ENCODE data around the gene MUSK.

The MUSK gene

DNA sequence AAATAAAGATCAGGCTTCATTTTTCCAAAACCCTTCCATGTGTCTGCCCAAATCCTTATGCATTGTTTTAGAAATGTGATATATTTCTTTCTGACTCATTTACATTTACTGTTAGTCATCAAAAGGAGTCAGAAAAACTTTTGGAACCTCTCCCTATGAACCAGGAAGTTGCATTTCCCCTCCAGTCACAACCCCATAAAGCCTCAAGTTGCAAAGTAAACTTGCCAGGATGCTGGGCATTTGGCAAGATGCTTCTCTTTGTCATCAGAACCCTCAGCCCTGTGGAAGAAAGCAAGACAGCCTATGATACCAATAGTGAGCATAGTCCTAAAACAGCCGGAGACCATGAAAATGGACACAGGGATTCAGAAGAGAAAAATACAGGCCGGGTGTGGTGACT, 84.2 kb downstream of the MUSK start:
- peaks cover 2 to 33% of the 10 kb centered on the region in 2 donors for H3K9me3 Mint-ChIP-seq
- ATAC-seq (replicated peaks) (no peak), DNase-seq (no peak)
- no peak overlapping the region for H3K4me3 Mint-ChIP-seq
- no peaks in the 10 kb centered on the region for H3K27me3 Mint-ChIP-seq
- no peak overlapping the region for H3K27ac Mint-ChIP-seq
- no peaks in the 10 kb centered on the region for H3K36me3 Mint-ChIP-seq (ENCODE audit: insufficient read depth)
- no peaks in the 10 kb centered on the region for H3K4me1 Mint-ChIP-seq (ENCODE audit: low read depth in 2 of 2)

DNA sequence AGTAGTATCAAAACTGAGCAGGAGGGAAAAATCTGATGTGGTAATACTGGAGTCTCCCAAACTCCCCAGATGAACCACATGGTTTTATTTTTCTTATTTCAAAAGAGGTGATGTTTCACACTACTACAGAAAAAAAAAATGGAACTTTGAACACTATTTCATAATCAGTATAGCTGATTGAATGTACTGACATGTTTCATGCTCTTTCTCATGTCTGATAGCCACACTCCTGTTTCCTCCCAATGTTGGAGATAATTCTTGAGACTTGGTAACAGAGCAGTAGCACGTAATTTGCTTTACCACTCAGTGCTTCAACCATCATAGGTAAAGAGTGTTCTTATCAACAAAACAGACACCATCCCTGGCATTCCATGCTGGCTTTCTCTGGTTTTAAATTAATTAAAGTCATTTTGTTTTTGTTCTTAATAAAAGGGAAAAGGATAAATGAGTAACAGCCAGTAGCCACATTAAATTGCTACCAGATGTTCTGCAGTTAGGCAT, 85.2 kb downstream of the MUSK start:
- no peaks in the 10 kb centered on the region for H3K36me3 Mint-ChIP-seq (ENCODE audit: insufficient read depth)
- H3K9me3 Mint-ChIP-seq: peaks cover 7 to 31% of the 10 kb centered on the region in 2 donors
- ATAC-seq (replicated peaks) (no peak), DNase-seq (no peak)
- no peaks in the 10 kb centered on the region for H3K4me1 Mint-ChIP-seq (ENCODE audit: low read depth in 2 of 2)
- no peaks in the 10 kb centered on the region for H3K27me3 Mint-ChIP-seq
- no peak overlapping the region for H3K4me3 Mint-ChIP-seq
- no peak overlapping the region for H3K27ac Mint-ChIP-seq

DNA sequence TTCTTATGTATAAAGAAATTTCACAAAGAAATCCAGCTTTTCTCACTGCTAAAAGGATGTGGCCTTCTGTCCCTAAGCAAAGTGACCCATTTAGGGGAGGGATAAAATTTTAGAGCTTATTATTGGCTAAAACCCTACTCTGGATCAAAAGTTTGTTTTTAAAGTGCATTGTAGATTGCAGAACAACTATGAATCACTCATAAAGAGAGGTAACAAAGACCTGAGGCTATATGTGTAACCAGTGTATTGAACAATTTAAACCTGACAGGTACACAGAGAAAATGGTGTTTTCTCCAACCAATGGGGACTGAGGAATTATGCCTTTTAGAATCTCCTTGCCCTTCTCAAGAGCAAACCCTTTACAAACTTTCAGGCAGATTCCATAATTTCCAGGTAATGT, 86.6 kb downstream of the MUSK start:
- no peak for DNase-seq
- ATAC-seq (replicated peaks): no peak
- H3K27me3 Mint-ChIP-seq: no peaks in the 10 kb centered on the region
- H3K9me3 Mint-ChIP-seq: peaks cover 9 to 23% of the 10 kb centered on the region in 2 donors
- H3K36me3 Mint-ChIP-seq (ENCODE audit: insufficient read depth): no peaks in the 10 kb centered on the region
- H3K4me3 Mint-ChIP-seq: no peak overlapping the region
- H3K4me1 Mint-ChIP-seq (ENCODE audit: low read depth in 2 of 2): no peaks in the 10 kb centered on the region
- no peak overlapping the region for H3K27ac Mint-ChIP-seq

DNA sequence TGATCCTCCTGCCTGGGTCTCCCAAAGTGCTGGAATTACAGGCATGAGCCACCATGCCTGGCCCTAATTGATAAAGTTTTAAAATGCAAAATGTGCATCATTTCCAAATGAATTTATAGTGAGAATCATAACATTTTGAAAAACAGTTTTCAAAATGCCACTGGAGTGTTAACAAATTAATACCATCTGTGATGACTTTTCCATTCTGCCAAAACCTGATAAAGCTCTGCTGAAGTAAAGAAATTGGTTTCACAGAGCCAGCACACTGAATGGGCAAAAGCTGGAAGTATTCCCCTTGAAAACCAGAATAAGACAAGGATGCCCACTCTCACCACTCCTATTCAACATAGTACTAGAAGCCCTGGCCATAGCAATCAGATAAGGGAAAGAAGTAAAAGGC, 89.6 kb downstream of the MUSK start:
- ATAC-seq (replicated peaks) (no peak), DNase-seq (no peak)
- Mint-ChIP-seq H3K36me3 (ENCODE audit: insufficient read depth) (no peaks in the 10 kb centered on the region), H3K4me1 (ENCODE audit: low read depth in 2 of 2) (no peaks in the 10 kb centered on the region), H3K27ac (no peak overlapping the region), H3K9me3 (peaks cover 9 to 12% of the 10 kb centered on the region in 2 donors), H3K27me3 (no peaks in the 10 kb centered on the region), H3K4me3 (no peak overlapping the region)

DNA sequence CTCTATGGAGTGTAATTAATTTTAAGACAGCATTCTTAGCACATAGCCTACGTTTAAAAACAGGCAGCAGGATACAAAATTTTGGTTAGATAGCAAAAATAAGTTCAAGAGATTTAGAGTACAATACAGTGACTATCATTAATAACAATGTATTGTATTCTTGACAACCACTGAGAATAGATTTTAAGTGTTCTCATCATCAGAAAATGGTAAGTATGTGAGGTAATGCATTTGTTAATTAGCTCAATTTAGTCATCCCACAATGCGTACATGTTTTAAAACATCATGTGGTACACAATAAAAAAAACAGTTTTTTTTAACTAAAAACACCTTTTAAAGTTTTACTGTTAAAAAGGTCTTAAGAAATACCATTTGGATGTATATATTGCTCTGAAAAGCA, 94.2 kb downstream of the MUSK start:
- H3K4me3 Mint-ChIP-seq: no peak overlapping the region
- no peaks in the 10 kb centered on the region for H3K36me3 Mint-ChIP-seq (ENCODE audit: insufficient read depth)
- H3K27me3 Mint-ChIP-seq: no peaks in the 10 kb centered on the region
- ATAC-seq (replicated peaks) (no peak), DNase-seq (no peak)
- no peak overlapping the region for H3K27ac Mint-ChIP-seq
- H3K9me3 Mint-ChIP-seq: peaks cover 9 to 15% of the 10 kb centered on the region in 2 donors
- H3K4me1 Mint-ChIP-seq (ENCODE audit: low read depth in 2 of 2): no peaks in the 10 kb centered on the region

DNA sequence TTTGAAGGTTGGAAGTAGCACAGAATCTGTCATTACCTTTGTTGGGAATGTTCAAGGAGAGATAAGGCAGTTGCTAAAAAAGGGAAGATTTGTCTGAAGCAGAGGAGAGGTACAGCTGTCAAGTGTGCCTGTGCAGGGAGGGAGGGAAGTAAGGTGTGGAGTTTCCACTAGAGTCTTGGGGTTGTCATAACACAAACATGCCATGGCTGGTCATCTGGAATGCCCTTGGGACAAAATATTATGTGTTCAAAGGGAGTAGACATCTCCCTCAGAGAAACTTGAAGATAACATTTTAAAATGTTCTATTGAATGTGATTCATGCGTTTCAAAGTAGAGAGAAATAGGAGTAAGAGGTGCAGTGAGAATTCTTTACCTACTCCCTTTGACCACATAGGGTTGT, 95.0 kb downstream of the MUSK start:
- peaks cover 5 to 12% of the 10 kb centered on the region in 2 donors for H3K9me3 Mint-ChIP-seq
- H3K27me3 Mint-ChIP-seq: no peaks in the 10 kb centered on the region
- ATAC-seq (replicated peaks) (no peak), DNase-seq (no peak)
- H3K36me3 Mint-ChIP-seq (ENCODE audit: insufficient read depth): no peaks in the 10 kb centered on the region
- H3K27ac Mint-ChIP-seq: no peak overlapping the region
- H3K4me3 Mint-ChIP-seq: no peak overlapping the region
- no peaks in the 10 kb centered on the region for H3K4me1 Mint-ChIP-seq (ENCODE audit: low read depth in 2 of 2)

DNA sequence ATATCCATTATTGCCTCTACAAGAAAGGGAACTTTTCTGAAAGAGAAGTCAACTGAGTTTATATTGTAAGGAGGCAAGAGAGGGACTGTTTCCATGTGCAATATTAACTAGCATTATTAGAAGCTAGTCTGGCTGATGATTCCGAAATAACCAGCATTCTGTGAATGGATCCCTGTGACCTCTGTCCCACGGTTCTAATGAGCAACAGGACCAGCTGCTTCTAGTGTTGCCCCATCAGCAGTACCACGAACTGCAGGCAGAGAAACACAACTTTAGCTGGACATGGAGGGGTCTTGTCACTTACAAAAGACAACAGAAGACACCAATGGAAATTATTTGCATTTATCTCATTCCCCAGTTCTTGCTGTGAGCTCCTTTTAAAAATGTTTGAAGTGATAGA, 95.4 kb downstream of the MUSK start:
- Mint-ChIP-seq H3K36me3 (ENCODE audit: insufficient read depth) (no peaks in the 10 kb centered on the region), H3K4me3 (no peak overlapping the region), H3K27ac (no peak overlapping the region), H3K27me3 (no peaks in the 10 kb centered on the region), H3K9me3 (peaks cover under 1 to 8% of the 10 kb centered on the region in 2 donors), H3K4me1 (ENCODE audit: low read depth in 2 of 2) (no peaks in the 10 kb centered on the region)
- ATAC-seq (replicated peaks): no peak
- no peak for DNase-seq

DNA sequence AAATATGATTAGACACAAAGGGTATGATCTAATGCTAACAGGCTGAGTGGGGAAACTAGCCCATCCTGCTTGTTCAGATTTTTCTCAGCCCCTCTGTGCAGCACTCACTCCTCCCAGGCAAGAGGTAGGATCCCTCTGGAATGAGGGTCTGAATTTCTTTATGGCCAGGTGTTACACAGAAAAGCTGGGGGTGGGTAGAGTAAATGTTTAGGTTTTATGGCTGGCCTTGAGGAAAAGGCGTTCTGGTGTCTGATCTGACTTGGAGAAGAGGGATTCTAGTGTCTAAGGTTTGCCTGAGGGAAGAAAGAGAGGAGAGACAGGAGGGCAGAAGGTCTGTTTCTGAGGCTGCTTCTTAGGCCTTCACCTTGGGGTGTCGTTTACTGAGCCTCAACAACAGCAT, 97.3 kb downstream of the MUSK start:
- Mint-ChIP-seq H3K36me3 (ENCODE audit: insufficient read depth) (no peaks in the 10 kb centered on the region), H3K9me3 (peaks cover 0 to 8% of the 10 kb centered on the region in 2 donors), H3K4me1 (ENCODE audit: low read depth in 2 of 2) (no peaks in the 10 kb centered on the region), H3K4me3 (no peak overlapping the region), H3K27me3 (no peaks in the 10 kb centered on the region), H3K27ac (no peak overlapping the region)
- DNase-seq: no peak
- no peak for ATAC-seq (replicated peaks)

DNA sequence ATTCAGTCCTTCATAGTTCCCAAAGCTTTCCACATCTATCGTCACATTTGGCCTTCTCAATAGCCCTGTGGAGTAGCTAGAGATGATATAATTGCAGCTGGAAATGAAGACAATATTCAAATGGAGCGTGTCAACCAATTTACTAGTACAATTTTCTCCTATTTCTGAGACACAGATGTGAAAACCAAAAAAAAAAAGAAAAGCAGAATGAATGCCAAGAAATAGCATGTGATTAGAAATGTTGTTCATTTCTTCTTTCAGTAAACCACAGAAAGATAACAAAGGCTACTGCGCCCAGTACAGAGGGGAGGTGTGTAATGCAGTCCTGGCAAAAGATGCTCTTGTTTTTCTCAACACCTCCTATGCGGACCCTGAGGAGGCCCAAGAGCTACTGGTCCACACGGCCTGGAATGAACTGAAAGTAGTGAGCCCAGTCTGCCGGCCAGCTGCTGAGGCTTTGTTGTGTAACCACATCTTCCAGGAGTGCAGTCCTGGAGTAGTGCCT, 99.0 kb downstream of the MUSK start:
- Mint-ChIP-seq H3K27ac (no peak overlapping the region), H3K36me3 (ENCODE audit: insufficient read depth) (no peaks in the 10 kb centered on the region), H3K27me3 (no peaks in the 10 kb centered on the region), H3K4me3 (no peak overlapping the region), H3K4me1 (ENCODE audit: low read depth in 2 of 2) (no peaks in the 10 kb centered on the region), H3K9me3 (peaks cover 0 to 7% of the 10 kb centered on the region in 2 donors)
- ATAC-seq (replicated peaks): no peak
- no peak for DNase-seq

DNA sequence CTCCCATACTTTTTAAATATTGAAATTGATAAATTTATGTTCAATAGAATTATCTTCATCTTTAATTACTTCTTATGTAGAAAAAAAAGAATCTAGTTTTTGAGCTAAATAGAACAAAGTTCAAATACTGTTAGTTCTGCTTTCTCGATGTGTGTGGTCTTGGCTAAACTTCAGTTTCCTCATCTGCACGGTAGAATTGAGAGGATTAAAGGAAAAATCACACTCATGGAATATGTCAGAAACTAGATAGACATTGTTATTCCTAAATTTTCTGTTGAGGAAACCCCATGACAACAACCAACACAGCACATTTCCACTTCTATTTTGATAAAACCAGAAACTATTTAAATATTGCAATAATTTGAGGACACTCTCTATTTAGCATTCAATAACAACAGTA, 100.3 kb downstream of the MUSK start:
- Mint-ChIP-seq H3K9me3 (peaks cover 0 to 3% of the 10 kb centered on the region in 2 donors), H3K4me3 (no peak overlapping the region), H3K27ac (no peak overlapping the region), H3K36me3 (ENCODE audit: insufficient read depth) (no peaks in the 10 kb centered on the region), H3K27me3 (no peaks in the 10 kb centered on the region), H3K4me1 (ENCODE audit: low read depth in 2 of 2) (no peaks in the 10 kb centered on the region)
- ATAC-seq (replicated peaks) (no peak), DNase-seq (no peak)

DNA sequence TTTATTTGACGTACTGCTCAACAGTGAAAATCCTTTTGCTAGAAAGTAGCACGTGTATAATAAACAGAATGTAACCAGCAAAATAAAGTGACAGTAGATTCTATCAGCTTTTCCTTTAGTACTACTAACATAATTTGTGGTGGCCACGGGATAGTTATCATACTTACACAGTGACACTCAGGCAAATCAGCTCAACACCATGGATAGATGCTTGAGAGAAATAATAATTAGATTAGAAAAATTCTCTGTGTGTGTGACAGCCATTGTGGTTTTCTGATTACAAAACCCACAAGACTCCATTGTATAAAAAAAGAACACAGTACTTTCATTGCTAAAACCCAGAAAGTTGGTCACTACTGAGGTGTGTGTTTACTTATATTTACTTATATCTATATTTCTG, 101.1 kb downstream of the MUSK start:
- H3K4me1 Mint-ChIP-seq (ENCODE audit: low read depth in 2 of 2): no peaks in the 10 kb centered on the region
- no peak for DNase-seq
- no peak overlapping the region for H3K4me3 Mint-ChIP-seq
- no peak overlapping the region for H3K27ac Mint-ChIP-seq
- no peaks in the 10 kb centered on the region for H3K27me3 Mint-ChIP-seq
- H3K9me3 Mint-ChIP-seq: peaks cover 0 to 3% of the 10 kb centered on the region in 2 donors
- no peaks in the 10 kb centered on the region for H3K36me3 Mint-ChIP-seq (ENCODE audit: insufficient read depth)
- ATAC-seq (replicated peaks): no peak

DNA sequence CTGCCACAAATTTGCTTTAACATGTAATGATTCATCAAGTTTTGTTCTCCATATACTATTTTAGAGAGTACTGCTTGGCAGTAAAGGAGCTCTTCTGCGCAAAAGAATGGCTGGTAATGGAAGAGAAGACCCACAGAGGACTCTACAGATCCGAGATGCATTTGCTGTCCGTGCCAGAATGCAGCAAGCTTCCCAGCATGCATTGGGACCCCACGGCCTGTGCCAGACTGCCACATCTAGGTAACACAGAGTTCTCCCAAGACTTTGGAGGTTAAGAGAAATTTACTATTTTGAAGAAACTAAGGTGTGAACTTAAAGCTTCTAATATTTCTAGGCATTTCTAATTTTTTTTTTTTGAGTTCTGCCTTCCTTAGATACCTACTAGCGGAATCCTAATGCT, 107.1 kb downstream of the MUSK start:
- DNase-seq (no peak), ATAC-seq (replicated peaks) (no peak)
- Mint-ChIP-seq H3K4me1 (ENCODE audit: low read depth in 2 of 2) (no peaks in the 10 kb centered on the region), H3K27me3 (no peaks in the 10 kb centered on the region), H3K27ac (no peak overlapping the region), H3K4me3 (no peak overlapping the region), H3K9me3 (no peaks in the 10 kb centered on the region), H3K36me3 (ENCODE audit: insufficient read depth) (no peaks in the 10 kb centered on the region)

DNA sequence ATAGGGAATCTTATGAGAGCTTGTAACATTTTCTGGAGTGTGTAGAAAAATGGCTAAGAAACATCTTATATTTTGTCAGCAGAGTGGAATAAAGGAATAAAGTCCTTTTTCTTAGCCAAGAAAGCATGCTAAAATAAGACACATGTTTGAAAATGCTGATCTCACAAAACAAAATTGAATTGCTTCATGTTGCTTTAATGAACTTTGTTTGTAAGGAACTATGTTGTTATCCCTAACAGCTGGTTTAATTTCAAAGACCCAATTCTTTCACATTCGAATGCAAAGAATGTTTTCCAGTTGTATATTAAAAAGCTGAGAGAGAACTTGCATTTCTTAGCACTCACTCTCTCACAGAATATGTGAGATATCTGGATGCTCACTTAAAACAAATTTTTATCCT, 107.6 kb downstream of the MUSK start:
- Mint-ChIP-seq H3K27me3 (no peaks in the 10 kb centered on the region), H3K36me3 (ENCODE audit: insufficient read depth) (no peaks in the 10 kb centered on the region), H3K27ac (no peak overlapping the region), H3K4me1 (ENCODE audit: low read depth in 2 of 2) (no peaks in the 10 kb centered on the region), H3K4me3 (no peak overlapping the region), H3K9me3 (no peaks in the 10 kb centered on the region)
- ATAC-seq (replicated peaks): no peak
- DNase-seq: no peak

DNA sequence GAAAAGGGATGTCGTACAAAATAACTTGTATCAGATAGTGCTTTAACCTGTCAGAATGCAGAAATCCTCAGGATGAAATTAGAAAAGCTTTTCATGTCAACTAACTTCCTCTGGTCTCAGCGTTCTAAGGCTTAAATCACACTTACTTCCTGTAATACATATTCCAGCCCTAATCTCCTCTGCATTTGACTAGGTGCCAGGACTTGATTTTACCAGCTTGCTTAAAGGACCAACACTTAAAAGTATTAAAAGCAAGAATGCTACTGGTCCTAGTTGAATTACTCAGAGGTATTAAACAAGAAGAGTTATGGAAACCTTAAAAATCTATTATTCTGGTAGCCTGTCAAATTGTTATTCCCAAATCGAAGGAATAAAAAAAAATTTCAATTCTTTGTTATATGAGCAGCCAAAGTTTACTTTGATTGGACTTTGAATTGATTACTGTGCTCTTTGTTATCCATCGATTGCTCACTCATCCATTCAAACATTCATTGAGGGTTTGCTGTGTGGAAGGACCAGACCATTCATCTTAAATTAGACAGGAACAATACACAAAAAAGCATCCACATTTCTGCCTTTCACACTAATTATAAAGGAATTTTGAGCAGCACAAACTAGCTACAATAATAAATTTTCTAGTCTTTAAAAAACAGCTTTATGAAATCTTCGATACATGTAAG, 108.7 kb downstream of the MUSK start:
- no peaks in the 10 kb centered on the region for H3K27me3 Mint-ChIP-seq
- H3K9me3 Mint-ChIP-seq: no peaks in the 10 kb centered on the region
- DNase-seq (no peak), ATAC-seq (replicated peaks) (no peak)
- no peaks in the 10 kb centered on the region for H3K4me1 Mint-ChIP-seq (ENCODE audit: low read depth in 2 of 2)
- H3K27ac Mint-ChIP-seq: no peak overlapping the region
- no peak overlapping the region for H3K4me3 Mint-ChIP-seq
- no peaks in the 10 kb centered on the region for H3K36me3 Mint-ChIP-seq (ENCODE audit: insufficient read depth)
